Measurements from ENCODE around the gene RSBN1.

DNA sequence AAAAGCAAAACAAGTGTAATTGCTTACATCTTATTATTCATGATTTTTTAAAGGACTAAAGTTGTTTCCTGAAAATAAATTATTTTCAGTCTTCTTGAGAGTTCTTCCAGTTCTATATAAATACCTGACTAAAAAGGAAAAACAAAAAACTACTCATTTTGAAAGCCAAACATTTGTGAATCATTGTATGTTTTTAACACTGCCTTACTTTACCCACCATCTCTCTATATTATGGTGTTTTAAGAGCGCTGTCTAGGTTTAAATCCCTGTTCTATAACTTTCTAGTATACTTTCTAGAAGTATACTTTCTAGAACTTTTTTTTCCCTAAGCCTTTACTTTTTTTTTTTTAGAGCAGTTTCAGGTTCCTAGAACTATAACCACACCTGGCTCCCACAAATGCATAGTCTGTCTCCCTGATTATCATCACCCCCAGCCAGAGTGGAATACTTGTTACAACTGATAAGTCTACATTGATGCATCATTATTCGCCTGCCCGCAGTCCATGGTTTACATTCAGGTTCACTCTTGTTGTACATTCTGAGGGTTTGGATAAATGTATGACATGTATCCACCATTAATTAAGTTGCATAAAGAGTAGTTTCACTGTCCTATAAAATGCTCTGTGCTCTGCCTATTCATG, 9.8 kb downstream of the RSBN1 start:
- TF ChIP-seq, protein P1, sequence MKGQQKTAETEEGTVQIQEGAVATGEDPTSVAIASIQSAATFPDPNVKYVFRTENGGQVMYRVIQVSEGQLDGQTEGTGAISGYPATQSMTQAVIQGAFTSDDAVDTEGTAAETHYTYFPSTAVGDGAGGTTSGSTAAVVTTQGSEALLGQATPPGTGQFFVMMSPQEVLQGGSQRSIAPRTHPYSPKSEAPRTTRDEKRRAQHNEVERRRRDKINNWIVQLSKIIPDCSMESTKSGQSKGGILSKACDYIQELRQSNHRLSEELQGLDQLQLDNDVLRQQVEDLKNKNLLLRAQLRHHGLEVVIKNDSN (CRISPR knock-in tag; IDR thresholded peaks at IDR 0.05) = no peak
- TF ChIP-seq SMAD4 (CRISPR knock-in tag; IDR thresholded peaks at IDR 0.05) (no peak), ZNF138 (CRISPR knock-in tag; conservative IDR thresholded peaks at IDR 0.05) (no peak), JUN (CRISPR knock-in tag; IDR thresholded peaks at IDR 0.05) (no peak), ESRRA (CRISPR knock-in tag; IDR thresholded peaks at IDR 0.05; ENCODE audit: borderline replicate concordance) (no peak), CBFB (CRISPR knock-in tag; IDR thresholded peaks at IDR 0.05; ENCODE audit: low read depth) (no peak), SP1 (CRISPR knock-in tag; conservative IDR thresholded peaks at IDR 0.05) (no peak), TEAD4 (CRISPR knock-in tag; IDR thresholded peaks at IDR 0.05) (no peak)
- TF ChIP-seq, protein P2, sequence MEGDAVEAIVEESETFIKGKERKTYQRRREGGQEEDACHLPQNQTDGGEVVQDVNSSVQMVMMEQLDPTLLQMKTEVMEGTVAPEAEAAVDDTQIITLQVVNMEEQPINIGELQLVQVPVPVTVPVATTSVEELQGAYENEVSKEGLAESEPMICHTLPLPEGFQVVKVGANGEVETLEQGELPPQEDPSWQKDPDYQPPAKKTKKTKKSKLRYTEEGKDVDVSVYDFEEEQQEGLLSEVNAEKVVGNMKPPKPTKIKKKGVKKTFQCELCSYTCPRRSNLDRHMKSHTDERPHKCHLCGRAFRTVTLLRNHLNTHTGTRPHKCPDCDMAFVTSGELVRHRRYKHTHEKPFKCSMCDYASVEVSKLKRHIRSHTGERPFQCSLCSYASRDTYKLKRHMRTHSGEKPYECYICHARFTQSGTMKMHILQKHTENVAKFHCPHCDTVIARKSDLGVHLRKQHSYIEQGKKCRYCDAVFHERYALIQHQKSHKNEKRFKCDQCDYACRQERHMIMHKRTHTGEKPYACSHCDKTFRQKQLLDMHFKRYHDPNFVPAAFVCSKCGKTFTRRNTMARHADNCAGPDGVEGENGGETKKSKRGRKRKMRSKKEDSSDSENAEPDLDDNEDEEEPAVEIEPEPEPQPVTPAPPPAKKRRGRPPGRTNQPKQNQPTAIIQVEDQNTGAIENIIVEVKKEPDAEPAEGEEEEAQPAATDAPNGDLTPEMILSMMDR (IDR thresholded peaks at IDR 0.05) = no peak
- TF ChIP-seq, protein P3, sequence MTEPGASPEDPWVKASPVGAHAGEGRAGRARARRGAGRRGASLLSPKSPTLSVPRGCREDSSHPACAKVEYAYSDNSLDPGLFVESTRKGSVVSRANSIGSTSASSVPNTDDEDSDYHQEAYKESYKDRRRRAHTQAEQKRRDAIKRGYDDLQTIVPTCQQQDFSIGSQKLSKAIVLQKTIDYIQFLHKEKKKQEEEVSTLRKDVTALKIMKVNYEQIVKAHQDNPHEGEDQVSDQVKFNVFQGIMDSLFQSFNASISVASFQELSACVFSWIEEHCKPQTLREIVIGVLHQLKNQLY (CRISPR knock-in tag; IDR thresholded peaks at IDR 0.05) = no peak
- TF ChIP-seq, protein P4, sequence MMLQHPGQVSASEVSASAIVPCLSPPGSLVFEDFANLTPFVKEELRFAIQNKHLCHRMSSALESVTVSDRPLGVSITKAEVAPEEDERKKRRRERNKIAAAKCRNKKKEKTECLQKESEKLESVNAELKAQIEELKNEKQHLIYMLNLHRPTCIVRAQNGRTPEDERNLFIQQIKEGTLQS (CRISPR knock-in tag; conservative IDR thresholded peaks at IDR 0.05) = no peak
- TF ChIP-seq, protein P5, sequence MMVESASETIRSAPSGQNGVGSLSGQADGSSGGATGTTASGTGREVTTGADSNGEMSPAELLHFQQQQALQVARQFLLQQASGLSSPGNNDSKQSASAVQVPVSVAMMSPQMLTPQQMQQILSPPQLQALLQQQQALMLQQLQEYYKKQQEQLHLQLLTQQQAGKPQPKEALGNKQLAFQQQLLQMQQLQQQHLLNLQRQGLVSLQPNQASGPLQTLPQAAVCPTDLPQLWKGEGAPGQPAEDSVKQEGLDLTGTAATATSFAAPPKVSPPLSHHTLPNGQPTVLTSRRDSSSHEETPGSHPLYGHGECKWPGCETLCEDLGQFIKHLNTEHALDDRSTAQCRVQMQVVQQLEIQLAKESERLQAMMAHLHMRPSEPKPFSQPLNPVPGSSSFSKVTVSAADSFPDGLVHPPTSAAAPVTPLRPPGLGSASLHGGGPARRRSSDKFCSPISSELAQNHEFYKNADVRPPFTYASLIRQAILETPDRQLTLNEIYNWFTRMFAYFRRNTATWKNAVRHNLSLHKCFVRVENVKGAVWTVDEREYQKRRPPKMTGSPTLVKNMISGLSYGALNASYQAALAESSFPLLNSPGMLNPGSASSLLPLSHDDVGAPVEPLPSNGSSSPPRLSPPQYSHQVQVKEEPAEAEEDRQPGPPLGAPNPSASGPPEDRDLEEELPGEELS (CRISPR knock-in tag; IDR thresholded peaks at IDR 0.05) = no peak
- TF ChIP-seq, protein P6, sequence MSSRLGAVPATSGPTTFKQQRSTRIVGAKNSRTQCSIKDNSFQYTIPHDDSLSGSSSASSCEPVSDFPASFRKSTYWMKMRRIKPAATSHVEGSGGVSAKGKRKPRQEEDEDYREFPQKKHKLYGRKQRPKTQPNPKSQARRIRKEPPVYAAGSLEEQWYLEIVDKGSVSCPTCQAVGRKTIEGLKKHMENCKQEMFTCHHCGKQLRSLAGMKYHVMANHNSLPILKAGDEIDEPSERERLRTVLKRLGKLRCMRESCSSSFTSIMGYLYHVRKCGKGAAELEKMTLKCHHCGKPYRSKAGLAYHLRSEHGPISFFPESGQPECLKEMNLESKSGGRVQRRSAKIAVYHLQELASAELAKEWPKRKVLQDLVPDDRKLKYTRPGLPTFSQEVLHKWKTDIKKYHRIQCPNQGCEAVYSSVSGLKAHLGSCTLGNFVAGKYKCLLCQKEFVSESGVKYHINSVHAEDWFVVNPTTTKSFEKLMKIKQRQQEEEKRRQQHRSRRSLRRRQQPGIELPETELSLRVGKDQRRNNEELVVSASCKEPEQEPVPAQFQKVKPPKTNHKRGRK (CRISPR knock-in tag; IDR thresholded peaks at IDR 0.05; ENCODE audit: borderline replicate concordance) = no peak
